ENCODE data around the gene C12orf43.

The C12orf43 gene

DNA sequence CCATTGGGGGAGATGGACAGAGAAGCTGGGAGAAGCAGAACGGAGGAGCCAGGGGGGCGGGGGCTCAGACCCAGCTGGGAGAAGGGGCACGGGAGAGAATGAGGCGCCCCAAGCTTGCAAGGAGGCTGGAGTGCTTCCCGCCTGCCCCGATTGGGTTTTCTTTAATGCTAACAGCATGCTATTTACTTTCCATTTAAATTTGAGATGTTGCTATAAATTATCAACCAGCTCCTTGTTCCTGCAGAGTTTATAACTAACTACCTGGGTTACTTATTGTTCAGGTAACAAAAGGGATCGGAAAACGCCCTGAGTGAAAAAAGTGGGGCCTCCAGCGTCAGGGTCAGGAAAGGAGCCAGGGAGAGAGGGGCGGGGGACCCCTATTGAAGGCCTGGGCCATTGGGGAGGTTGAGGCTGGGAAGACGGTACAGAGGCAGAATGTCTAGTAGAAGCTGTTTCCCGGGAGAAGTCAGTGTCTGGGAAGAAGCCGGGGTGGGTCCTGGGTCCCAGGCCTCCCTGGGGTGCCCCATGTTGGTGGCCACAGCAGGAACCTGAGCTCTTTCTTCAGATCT, 35.4 kb downstream of the C12orf43 start:
- intact Hi-C loops (cut with DNase I), result no loop called here
- DNase-seq, result peak in 3 of 10 donors; percentile 17 to 62 (median 60)

- intact Hi-C loops (cut with DNase I), result loop anchor here (10.0 kb wide), 1 partner anchor 255 kb away; the partner anchor contains the start of gene ACADS
Measured at GRCh38 chr12:120979862-120980696, 36.2 kb downstream of the C12orf43 start.

GRCh38 chr12:120979220-120979861, 36.9 kb downstream of the C12orf43 start:
- DNase-seq, result peak in 3 of 10 donors; percentile 15 to 73 (median 64)
- intact Hi-C loops (cut with DNase I), result loop anchor here (10.0 kb wide), 1 partner anchor 255 kb away; the partner anchor contains the start of gene ACADS

More at GRCh38 chr12:120979862-120980696, 36.2 kb downstream of the C12orf43 start:
- DNase-seq, result peak in 3 of 10 donors; percentile 16 to 47 (median 33)

DNA sequence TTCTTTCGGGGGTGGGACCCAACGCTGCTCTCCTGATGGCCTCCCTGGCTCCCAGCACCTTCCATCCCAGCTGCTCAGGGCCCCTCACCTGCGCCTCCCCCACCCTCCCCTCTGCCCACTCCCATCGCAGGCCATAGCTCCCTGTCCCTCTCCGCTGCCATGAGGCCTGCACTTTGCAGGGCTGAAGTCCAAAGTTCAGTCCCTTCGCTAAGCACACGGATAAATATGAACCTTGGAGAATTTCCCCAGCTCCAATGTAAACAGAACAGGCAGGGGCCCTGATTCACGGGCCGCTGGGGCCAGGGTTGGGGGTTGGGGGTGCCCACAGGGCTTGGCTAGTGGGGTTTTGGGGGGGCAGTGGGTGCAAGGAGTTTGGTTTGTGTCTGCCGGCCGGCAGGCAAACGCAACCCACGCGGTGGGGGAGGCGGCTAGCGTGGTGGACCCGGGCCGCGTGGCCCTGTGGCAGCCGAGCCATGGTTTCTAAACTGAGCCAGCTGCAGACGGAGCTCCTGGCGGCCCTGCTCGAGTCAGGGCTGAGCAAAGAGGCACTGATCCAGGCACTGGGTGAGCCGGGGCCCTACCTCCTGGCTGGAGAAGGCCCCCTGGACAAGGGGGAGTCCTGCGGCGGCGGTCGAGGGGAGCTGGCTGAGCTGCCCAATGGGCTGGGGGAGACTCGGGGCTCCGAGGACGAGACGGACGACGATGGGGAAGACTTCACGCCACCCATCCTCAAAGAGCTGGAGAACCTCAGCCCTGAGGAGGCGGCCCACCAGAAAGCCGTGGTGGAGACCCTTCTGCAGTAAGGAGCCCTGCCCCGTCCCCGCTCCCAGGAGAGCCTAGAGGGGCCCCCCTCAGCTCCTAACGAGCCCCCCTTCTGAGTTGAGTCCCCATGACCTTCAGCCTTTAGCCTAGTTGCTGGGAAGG, 37.7 kb downstream of the C12orf43 start, which contains the start of gene HNF1A:
HNF1A (plus strand) TSS at position 248 of the 924 bp plus-strand sequence; CDS start at position 474, 226 bp downstream.
- intact Hi-C loops (cut with DNase I), result loop anchor here (10.0 kb wide), 1 partner anchor 254 kb away; the partner anchor contains the start of gene ACADS

GRCh38 chr12:120977531-120978295, 38.6 kb downstream of the C12orf43 start:
- DNase-seq, result peak in 3 of 10 donors; percentile 52 to 64 (median 57)
- intact Hi-C loops (cut with DNase I), result loop anchor here (10.0 kb wide), 1 partner anchor 253 kb away; the partner anchor contains the start of gene ACADS

More for the DNA sequence above, 37.7 kb downstream of the C12orf43 start, which contains the start of gene HNF1A:
- peak in 3 of 10 donors; percentile 56 to 82 (median 76) for DNase-seq

GRCh38 chr12:120972870-120973543, 43.3 kb downstream of the C12orf43 start:
- peak in 2 of 10 donors; percentile 38 to 55 for DNase-seq
- intact Hi-C loops (cut with DNase I), result loop anchor here (10.0 kb wide), 1 partner anchor 248 kb away; the partner anchor contains the start of gene ACADS

- intact Hi-C loops (cut with DNase I), result loop anchor here (1.0 to 10.0 kb wide), 3 partner anchors 247 to 388 kb away; partner anchors contain the start of gene ACADS
Measured at GRCh38 chr12:120971299-120972180, 44.7 kb downstream of the C12orf43 start.

GRCh38 chr12:120970310-120970709, 46.0 kb downstream of the C12orf43 start:
- peak in 2 of 10 donors; percentile 4 to 19 for DNase-seq
- intact Hi-C loops (cut with DNase I), result loop anchor here (2.0 to 10.0 kb wide), 2 partner anchors 246 to 322 kb away; partner anchors contain the start of gene ACADS

More at GRCh38 chr12:120971299-120972180, 44.7 kb downstream of the C12orf43 start:
- peak in 4 of 10 donors; percentile 4 to 69 (median 18) for DNase-seq

DNA sequence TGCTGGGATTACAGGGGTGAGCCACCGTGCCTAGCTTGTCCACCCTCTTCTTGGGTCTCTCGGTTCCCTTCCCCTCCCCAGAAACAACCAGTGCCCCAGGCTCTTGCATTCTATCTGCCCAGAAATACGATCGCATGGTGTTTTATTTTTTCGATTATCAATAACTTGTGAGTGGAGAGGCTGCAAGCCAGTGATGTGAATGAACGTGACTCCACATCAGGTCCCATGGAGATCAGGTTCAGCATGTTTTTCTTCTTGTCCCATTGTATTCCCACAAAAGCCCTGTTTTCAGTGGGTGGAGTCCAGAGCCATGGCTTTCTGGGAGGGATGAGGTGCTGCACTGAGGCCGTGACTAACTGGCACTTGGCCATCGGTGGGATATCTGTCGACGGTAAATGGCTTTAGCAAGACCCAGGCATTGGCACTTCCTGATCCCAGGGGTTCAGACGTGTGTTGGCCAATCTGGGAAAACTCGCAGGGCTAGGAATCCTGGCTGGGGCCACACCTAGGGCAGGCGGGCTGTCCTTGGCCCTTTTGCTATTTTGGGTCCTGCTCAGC, 50.7 kb downstream of the C12orf43 start:
- peak in 2 of 10 donors; percentile 20 to 57 for DNase-seq
- intact Hi-C loops (cut with DNase I), result no loop called here

- peak in 1 of 10 donors; percentile 14 for DNase-seq
- intact Hi-C loops (cut with DNase I), result no loop called here
Measured at GRCh38 chr12:120964298-120964697, 52.0 kb downstream of the C12orf43 start.

DNA sequence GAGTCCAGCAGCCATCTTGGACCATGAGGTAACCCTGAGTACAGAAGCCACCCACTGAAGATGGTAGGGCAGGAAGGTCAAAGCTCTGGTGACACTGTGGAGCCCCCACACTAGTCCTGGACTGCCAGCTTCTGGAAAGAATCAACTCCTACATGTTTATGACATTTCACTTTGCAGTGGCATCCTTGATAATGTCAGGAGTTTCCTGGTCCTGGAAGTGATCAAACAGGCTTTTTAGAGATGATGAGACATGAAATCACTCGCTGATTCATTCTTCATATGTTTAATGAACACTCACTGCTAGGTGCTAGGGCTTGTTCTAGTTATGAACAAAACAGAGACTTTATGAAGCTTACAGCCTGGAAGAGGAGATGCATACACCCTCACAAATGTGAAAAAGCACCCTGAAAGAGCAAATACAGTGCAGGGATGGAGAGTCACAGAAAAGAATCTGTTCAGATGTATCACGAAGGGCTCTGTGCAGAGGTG, 53.7 kb downstream of the C12orf43 start:
- intact Hi-C loops (cut with DNase I), result no loop called here
- DNase-seq, result peak in 1 of 10 donors; percentile 27

DNA sequence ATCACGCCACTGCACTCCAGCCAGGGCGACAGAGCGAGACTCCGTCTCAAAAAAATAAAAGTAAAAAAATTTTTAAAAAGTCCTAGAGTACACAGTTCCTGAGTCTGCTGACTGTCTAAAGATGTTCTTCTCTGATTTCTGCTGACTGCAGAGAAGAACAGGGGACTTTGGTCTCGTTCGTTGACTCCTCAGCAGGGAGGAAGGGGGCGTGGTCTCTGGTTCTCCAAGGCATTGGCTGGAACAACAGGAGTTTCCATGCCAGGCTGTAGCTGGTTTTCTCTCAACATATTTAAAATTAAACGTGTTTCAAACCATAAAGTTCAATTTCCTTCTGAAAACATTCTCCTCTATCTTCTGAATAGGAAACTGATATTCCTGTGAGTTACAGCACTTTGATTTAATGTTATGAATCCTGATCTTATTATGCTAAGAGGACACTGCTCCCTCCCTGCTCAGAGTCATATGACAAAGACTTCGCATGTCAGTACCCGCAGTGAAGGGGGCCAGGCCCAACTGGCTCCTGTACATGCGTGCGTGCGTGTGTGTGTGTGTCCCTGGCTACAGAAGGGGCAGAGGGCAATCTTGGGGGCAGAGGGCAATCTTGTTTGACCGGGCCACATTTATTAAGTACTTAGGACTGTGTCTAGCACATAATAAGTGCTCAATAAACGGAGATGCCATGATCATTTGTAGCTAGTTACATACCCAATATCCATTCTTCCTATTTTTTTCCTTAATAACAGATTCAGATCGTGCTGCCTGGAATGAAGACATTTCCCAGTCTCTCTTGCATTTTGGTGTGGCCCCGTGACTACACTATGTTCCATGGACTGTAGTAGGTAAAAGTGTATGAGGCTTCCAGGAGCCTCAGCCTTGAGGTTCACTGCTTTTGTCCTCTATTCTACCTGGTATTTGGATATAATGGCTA, 54.4 kb downstream of the C12orf43 start:
- intact Hi-C loops (cut with DNase I), result no loop called here

DNA sequence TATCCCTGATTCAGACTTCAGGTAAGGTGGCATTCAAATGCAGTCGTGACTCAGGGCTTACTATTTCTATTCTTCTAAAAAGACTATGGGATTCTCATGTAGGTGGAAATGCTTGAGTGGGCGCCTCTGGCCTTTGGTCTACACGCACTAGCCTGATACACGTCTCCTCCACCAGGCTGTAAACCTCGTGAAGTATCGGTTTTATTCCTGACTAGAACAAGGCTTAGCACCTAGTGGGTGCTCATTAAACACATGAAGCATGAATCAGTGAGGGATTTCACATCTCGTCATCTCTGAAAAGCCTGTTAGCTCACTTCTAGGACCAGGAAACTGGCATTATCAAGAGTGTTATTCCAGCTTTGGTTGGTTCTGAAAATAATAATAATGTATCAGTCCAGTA, 55.6 kb downstream of the C12orf43 start:
- intact Hi-C loops (cut with DNase I), result no loop called here
- peak in 2 of 10 donors; percentile 7 to 16 for DNase-seq

More for the DNA sequence above, 54.4 kb downstream of the C12orf43 start:
- DNase-seq, result peak in 2 of 10 donors; percentile 10 to 67

DNA sequence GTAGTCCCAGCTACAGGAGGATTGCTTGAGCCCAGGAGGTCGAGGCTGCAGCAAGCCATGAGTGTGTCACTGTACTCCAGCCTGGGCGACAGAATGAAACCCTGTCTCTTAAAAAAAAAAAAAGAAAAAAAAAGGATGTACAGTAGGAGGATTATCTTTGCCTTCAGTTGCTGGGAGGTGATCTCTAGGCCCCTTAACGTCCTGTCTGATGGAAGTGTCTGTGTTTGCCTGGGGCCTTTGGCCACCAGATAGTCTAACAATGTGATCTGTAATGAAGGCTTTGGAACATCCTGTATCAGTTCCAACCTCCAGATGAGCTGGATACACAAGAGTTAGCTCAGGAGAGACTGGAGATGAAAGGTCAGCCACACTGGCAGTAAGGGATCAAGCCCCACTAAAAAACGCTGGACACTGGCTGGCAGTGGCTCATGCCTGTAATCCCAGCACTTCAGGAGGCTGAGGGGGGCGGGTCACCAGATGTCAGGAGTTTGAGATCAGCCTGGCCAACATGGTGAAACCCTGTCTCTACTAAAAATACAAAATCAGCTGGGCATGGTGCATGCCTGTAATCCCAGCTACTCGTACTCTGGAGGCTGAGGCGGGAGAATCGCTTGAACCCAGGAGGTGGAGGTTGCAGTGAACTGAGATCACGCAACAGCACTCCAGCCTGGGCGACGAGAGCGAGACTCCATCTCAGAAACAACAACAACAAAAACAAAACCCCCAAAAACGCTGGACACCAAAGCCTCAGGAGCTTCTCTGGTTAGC, 57.0 kb downstream of the C12orf43 start:
- no peak for DNase-seq
- intact Hi-C loops (cut with DNase I), result no loop called here
